OCI-LY7 (cell line): ENCODE data around the gene DPPA5.
A peak's percentile ranks its signal among the peaks of the same experiment; 100 is the strongest.

ENCODE experiments used
- CTCF ChIP-seq: fragments of 200-600 bp; sonication (generic); conservative IDR thresholded peaks from 2 replicates; pipeline ENCODE4 v1.5.1; 2014; ENCODE audit warnings: mild to moderate bottlenecking, antibody characterized with exemption, low read length, moderate library complexity, mixed read lengths
- EZH2phosphoT487 ChIP-seq: fragments of 200-600 bp; sonication (generic); IDR thresholded peaks from 2 replicates; pipeline ENCODE4 v1.6.1; 2018; ENCODE audit warnings: low read depth, borderline replicate concordance, mild to moderate bottlenecking, mixed run types, antibody characterized with exemption, low read length, moderate library complexity, mixed read lengths

DNA sequence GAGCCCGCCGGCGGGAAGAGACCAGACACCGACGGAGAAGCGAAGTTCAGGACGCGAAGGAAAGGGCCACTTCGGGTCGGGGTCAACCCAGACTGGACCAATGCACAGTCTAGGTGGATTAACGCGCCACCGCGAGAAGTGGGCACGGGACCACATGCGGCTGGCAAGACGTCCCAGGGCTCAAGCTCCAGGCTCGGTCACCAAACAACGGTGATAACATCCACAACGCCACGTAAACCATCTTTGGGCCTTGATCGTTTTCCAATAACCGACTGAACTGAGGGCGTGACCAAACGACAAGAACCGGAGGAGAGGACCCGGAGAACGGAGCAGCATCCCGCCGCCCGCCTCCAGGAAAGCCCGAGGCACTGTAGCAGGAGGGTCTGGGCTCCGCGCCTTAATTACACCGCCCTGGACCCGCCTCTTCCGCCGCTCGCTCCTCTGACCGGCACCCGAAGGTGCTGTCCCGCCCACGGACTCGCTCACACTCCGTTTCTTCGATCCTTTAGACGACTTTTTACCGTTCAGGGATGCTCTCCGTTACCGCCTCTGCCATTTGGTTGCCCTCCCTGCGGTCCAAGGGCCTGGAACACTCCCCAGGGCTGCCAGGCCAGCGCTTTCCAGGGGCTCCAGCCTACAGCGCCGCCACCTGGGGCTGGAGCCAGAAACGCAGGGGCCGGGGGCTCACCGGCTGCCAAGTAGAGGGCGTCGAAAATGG lies 44.1 kb downstream of the DPPA5 start:
- TF ChIP-seq CTCF (peak; percentile 89), EZH2phosphoT487 (no peak)
